ENCODE results near the gene CLN3. TPM values are rescaled to one million over a fixed set of nuclear protein-coding genes. Genes with fewer than 3 reads are reported as not detected.

The CLN3 gene
- total and polyA plus RNA-seq, 2 of the 13 experiments (the other 11 are each of a cell fraction or from before 2014, with no cell fraction given): 23.4 to 46.8 TPM

- TF ChIP-seq POGK (CRISPR knock-in tag; conservative IDR thresholded peaks at IDR 0.05) (0 out of 2 replicates have a peak, but pooled peaks have one; percentile 57), ATF3 (CRISPR knock-in tag; IDR thresholded peaks at IDR 0.05) (no peak), ZFP62 (CRISPR knock-in tag; IDR thresholded peaks at IDR 0.05) (no peak), RBM39 (IDR thresholded peaks at IDR 0.05; ENCODE audit: low read depth, low read length, poor library complexity, severe bottlenecking) (no peak), CCDC6 (CRISPR knock-in tag; IDR thresholded peaks at IDR 0.05) (no peak), ZNF773 (CRISPR knock-in tag; IDR thresholded peaks at IDR 0.05; ENCODE audit: borderline replicate concordance) (no peak), ZBTB21 (CRISPR knock-in tag; IDR thresholded peaks at IDR 0.05) (no peak), TCF7L2 (IDR thresholded peaks at IDR 0.05; ENCODE audit: low read depth, low read length) (no peak), AKAP8 (CRISPR knock-in tag; IDR thresholded peaks at IDR 0.05) (no peak), CREM (IDR thresholded peaks at IDR 0.05) (peak; percentile 91), CREM (CRISPR knock-in tag; IDR thresholded peaks at IDR 0.05) (no peak), ZNF251 (CRISPR knock-in tag; IDR thresholded peaks at IDR 0.05) (no peak), SNRNP70 (IDR thresholded peaks at IDR 0.05; ENCODE audit: low read depth, low read length) (no peak), REL (CRISPR knock-in tag; conservative IDR thresholded peaks at IDR 0.05) (no peak), NR2F1 (CRISPR knock-in tag; IDR thresholded peaks at IDR 0.05) (peak in 1 of 2 experiments; percentile 40; a peak in 2 of 4 replicates), CC2D1A (CRISPR knock-in tag; IDR thresholded peaks at IDR 0.05) (peak; percentile 63; the same call in 1 of the 2 replicates), DMAP1 (CRISPR knock-in tag; IDR thresholded peaks at IDR 0.05) (peak; percentile 88), ZNF839 (CRISPR knock-in tag; IDR thresholded peaks at IDR 0.05; ENCODE audit: borderline replicate concordance) (no peak), ZGPAT (CRISPR knock-in tag; IDR thresholded peaks at IDR 0.05) (peak; percentile 66; the same call in 1 of the 2 replicates), RBAK (CRISPR knock-in tag; IDR thresholded peaks at IDR 0.05) (peak; percentile 86; the same call in 1 of the 2 replicates), RORA (CRISPR knock-in tag; IDR thresholded peaks at IDR 0.05) (no peak), ZNF33B (CRISPR knock-in tag; IDR thresholded peaks at IDR 0.05) (no peak), TFAP4 (IDR thresholded peaks at IDR 0.05; ENCODE audit: borderline replicate concordance, low read depth) (peak; percentile 31; the same call in 1 of the 2 replicates), CHCHD3 (CRISPR knock-in tag; IDR thresholded peaks at IDR 0.05) (no peak), E2F2 (CRISPR knock-in tag; IDR thresholded peaks at IDR 0.05; ENCODE audit: borderline replicate concordance) (no peak; the same call in 1 of the 2 replicates)
Observed at GRCh38 chr16:28491970-28492474, at the start of gene CLN3 (continued).

Measured in HepG2 (cell line).